ENCODE measurements around the gene DBF4B. TPM values are rescaled to one million over a fixed set of nuclear protein-coding genes. Genes with fewer than 3 reads are reported as not detected.
"Not testable (repeated sequence)": the region's sequence is repeated elsewhere in the genome, so short reads cannot be mapped to it uniquely, and the experiment has no call there.

DBF4B gene
- total RNA-seq, 1 donor from 2014 or later = 17.9 TPM

DNA sequence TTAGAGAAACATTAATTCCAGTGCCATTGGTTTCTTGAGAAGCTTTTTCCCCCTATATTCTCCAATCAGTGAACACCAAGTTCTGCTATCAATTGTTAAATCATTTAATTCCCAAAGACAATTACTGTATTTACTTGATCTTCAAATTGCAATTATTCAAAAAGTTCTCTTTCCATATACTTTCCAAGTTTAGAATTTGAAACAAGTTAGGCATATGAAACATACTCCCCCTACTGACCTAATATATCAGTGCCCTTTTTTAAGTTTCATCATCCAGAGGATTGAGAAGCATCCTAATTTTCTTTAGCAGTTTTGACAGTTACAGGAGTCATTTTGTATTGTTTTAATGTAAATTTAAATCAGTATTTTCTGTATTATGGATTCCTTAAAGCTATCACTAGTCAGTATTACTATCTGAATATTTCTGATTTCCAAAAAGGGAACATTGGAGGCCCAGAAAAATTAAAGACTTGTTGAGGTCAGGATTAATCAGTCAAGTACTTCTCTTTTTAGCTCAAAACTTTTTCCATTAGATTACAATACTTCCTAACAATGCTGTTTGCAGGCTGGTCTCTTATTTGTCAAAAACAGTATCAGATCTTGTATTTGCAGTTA, 35.9 kb upstream of the DBF4B start:
- Mint-ChIP-seq H3K36me3 (no peaks in the 10 kb centered on the region), H3K4me1 (no peaks in the 10 kb centered on the region), H3K27me3 (ENCODE audit: low read depth) (no peaks in the 10 kb centered on the region), H3K27ac (no peak overlapping the region), H3K9me3 (no peaks in the 10 kb centered on the region), H3K4me3 (no peak overlapping the region)
- peak; percentile 74 for TF ChIP-seq CTCF (IDR thresholded peaks at IDR 0.05; ENCODE audit: unreplicated experiment)
- no peak for DNase-seq (ENCODE audit: low spot score in 2 of 2, unreplicated experiment in 2 of 2)

GRCh38 chr17:44673893-44674292, 34.6 kb upstream of the DBF4B start:
- no peaks in the 10 kb centered on the region for H3K27me3 Mint-ChIP-seq (ENCODE audit: low read depth)
- DNase-seq (ENCODE audit: low spot score in 2 of 2, unreplicated experiment in 2 of 2) = no peak
- no peak overlapping the region for H3K27ac Mint-ChIP-seq
- no peak for TF ChIP-seq CTCF (IDR thresholded peaks at IDR 0.05; ENCODE audit: unreplicated experiment)
- H3K4me1 Mint-ChIP-seq = no peaks in the 10 kb centered on the region
- H3K36me3 Mint-ChIP-seq = peaks cover 2% of the 10 kb centered on the region
- H3K4me3 Mint-ChIP-seq = no peak overlapping the region
- H3K9me3 Mint-ChIP-seq = no peaks in the 10 kb centered on the region

GRCh38 chr17:44677136-44677535, 31.3 kb upstream of the DBF4B start:
- H3K27ac Mint-ChIP-seq = peak overlapping the region; percentile 25
- H3K27me3 Mint-ChIP-seq (ENCODE audit: low read depth) = no peaks in the 10 kb centered on the region
- no peak overlapping the region for H3K4me3 Mint-ChIP-seq
- peaks cover 13% of the 10 kb centered on the region for H3K36me3 Mint-ChIP-seq
- H3K4me1 Mint-ChIP-seq = no peaks in the 10 kb centered on the region
- H3K9me3 Mint-ChIP-seq = no peaks in the 10 kb centered on the region
- no peak for TF ChIP-seq CTCF (IDR thresholded peaks at IDR 0.05; ENCODE audit: unreplicated experiment)
- DNase-seq (ENCODE audit: low spot score in 2 of 2, unreplicated experiment in 2 of 2) = no peak

- not testable (repeated sequence) for H3K9me3 Mint-ChIP-seq; DNase-seq (ENCODE audit: low spot score in 2 of 2, unreplicated experiment in 2 of 2); H3K4me1 Mint-ChIP-seq; H3K27me3 Mint-ChIP-seq (ENCODE audit: low read depth); H3K27ac Mint-ChIP-seq; H3K4me3 Mint-ChIP-seq
- H3K36me3 Mint-ChIP-seq = peaks cover 25% of the 10 kb centered on the region
Measured at GRCh38 chr17:44683303-44683702, 25.2 kb upstream of the DBF4B start.

DNA sequence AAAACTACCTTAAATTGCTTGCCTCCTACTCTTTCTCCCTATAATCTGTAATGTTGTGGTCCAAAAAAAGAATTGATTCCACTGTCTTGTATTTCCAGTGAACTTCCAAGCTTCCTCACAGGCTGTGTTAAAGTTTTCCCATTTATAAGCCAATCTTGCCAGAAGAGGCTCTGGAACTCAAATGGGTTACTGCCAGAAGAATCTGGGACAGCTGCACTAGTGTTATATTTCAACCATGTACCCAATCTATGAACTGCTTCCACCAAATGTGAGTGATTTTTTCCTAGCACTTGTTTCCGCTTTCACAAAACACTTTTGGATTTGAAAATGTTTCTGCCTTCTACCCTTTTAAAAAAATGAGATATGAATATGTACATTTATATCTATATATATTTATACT, 20.7 kb upstream of the DBF4B start:
- Mint-ChIP-seq H3K27me3 (ENCODE audit: low read depth) (no peaks in the 10 kb centered on the region), H3K4me1 (peaks cover 17% of the 10 kb centered on the region), H3K4me3 (no peak overlapping the region), H3K27ac (no peak overlapping the region), H3K9me3 (no peaks in the 10 kb centered on the region), H3K36me3 (peaks cover 11% of the 10 kb centered on the region)
- no peak for TF ChIP-seq CTCF (IDR thresholded peaks at IDR 0.05; ENCODE audit: unreplicated experiment)
- no peak for DNase-seq (ENCODE audit: low spot score in 2 of 2, unreplicated experiment in 2 of 2)

DNA sequence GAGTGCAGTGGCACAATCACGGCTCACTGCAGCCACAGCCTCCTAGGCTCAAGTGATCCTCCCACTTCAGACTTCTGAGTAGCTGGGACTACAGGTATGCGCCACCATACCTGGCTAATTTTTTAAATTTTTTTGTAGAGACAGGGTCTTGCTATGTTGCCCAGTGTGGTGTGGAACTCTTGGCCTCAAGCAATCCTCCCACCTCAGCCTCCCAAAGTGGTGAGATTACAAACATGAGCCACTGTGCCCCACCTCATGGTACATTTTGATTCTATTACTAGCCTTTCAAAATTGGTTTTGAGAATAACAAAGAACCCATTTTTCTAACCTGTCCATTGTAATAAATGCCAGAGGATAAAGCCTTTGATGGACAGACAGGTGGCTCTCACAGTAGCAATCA, 20.3 kb upstream of the DBF4B start:
- peak overlapping the region; percentile 98 for H3K4me3 Mint-ChIP-seq
- TF ChIP-seq CTCF (IDR thresholded peaks at IDR 0.05; ENCODE audit: unreplicated experiment) = no peak
- no peaks in the 10 kb centered on the region for H3K27me3 Mint-ChIP-seq (ENCODE audit: low read depth)
- peaks cover 17% of the 10 kb centered on the region for H3K4me1 Mint-ChIP-seq
- peaks cover 8% of the 10 kb centered on the region for H3K36me3 Mint-ChIP-seq
- no peak overlapping the region for H3K27ac Mint-ChIP-seq
- no peak for DNase-seq (ENCODE audit: low spot score in 2 of 2, unreplicated experiment in 2 of 2)
- no peaks in the 10 kb centered on the region for H3K9me3 Mint-ChIP-seq
